Stimulated activated CD4-positive, alpha-beta T cell treated with anti-CD3 and anti-CD28 coated beads, Interleukin-1b, Interleukin-23, amount 100 ng/mL, for 24 hours (primary cell): ENCODE measurements around the gene PECR.
"Not testable (repeated sequence)": the region's sequence is repeated elsewhere in the genome, so short reads cannot be mapped to it uniquely, and the experiment has no call there.

Source experiments
- DNase-seq, 4 experiments: peaks; one replicate each; pipeline ENCODE4 v3.0.0-alpha.2; 2020; ENCODE audit warnings: low read depth in 4 of 4, low spot score in 1 of 4

Gene PECR

DNA sequence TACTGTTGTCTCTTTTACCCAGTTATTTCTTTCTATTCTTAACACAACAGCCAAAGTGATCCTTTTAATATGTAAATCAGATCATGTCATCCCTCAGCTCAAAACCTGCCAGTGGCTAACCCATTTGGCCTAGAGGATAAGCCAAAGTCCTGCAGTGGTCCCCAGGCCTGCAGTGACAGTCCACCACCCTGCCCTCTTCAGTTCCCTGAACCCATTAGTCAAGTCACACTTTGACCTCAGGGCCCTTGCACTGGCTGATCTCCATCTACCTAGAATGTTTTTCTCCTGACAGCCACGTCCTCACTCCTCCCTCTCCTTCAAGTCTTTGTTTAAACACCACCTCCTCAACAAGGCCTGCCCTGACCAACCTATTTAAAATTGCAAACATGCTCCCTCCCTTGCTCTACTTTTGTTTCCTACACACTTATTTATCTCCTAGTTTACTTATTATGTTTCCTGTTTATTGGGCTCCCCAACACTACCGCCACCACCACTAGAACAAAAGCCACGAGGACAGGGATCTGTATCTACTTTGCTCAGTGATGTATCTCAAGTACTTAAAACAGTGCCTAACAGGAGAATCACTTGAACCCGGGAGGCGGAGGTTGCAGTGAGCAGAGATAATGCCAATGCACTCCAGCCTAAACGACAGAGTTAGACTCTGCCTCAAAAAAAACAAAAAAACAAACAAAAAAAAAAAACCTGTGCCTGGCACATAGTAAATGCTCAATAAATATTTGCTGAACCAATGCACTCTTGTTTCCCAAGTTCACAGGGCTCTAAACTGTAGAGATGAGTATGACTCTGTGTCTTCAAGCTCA, 77.5 kb downstream of the PECR start:
- DNase-seq, result no peak

DNA sequence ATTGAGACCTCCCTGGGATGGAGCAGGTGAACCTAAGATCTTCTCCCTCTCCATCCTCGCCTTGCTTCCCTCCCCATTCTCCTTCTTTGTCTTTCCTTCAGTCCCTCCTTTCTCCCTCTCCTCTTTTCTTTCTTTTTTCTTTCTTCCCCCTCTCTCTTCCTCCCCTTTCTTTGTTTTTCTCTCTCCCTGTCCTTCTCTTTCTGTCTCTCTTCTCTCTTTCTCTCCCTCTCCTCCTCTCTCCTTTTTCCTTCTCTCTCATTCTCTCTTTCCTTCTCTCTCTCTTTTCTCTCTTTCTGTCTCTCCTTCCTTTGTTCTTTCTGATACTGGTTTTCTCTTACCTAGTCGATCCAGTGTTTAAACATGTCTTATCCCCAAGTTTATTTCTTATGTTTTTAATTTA, 78.9 kb downstream of the PECR start:
- no peak for DNase-seq

DNA sequence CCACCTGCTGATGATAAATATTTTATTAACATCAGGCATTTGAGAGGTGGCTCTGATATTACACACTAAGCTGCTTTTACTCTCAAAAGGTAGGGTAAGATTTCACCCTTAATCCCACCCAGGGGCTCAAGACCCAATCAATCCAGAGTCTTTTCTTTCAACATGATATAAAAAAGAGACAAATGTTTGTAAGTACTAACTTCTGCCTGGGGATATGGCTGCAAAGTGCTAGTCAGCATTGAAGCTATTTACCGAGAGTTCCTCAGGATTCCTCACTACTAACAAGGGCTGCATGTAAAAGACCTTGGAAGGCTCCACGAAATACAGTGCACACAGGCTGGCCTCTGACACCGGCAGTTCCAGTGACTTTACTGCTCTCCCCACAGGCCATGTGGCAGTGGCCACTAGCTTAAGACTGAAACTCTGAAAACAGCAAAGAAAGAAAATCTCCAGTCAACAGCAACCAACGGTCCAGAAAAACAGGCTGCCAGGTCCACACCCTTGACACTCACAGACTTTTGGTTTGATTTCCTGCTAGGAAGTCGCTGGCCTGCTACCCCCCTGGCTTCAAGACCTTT, 79.4 kb downstream of the PECR start:
- DNase-seq, result no peak

- DNase-seq, result no peak
Observed at GRCh38 chr2:216001216-216002100, 80.2 kb downstream of the PECR start.

GRCh38 chr2:215998636-215999035, 83.0 kb downstream of the PECR start:
- DNase-seq, result no peak

- no peak for DNase-seq
Observed at GRCh38 chr2:215997219-215997618, 84.4 kb downstream of the PECR start.

GRCh38 chr2:215994911-215995310, 86.7 kb downstream of the PECR start:
- DNase-seq, result no peak

GRCh38 chr2:215988556-215989207, 92.9 kb downstream of the PECR start:
- not testable (repeated sequence) for DNase-seq
